GM12874 (cell line): Measurements from ENCODE around the gene GPC3.

Experiments used
- CTCF ChIP-seq: IDR thresholded peaks from 2 replicates; pipeline ENCODE4 v1.5.1; 2011; ENCODE audit warnings: low read depth, mild to moderate bottlenecking, control low read depth, low read length, moderate library complexity; ENCODE audit not compliant: insufficient read depth

GPC3 gene

GRCh38 chrX:133639726-133640125 is 345.7 kb downstream of the GPC3 start:
- TF ChIP-seq CTCF: no peak

GRCh38 chrX:133638285-133638684 is 347.1 kb downstream of the GPC3 start:
- TF ChIP-seq CTCF: no peak

GRCh38 chrX:133637765-133638164 is 347.6 kb downstream of the GPC3 start:
- no peak for TF ChIP-seq CTCF

GRCh38 chrX:133636009-133636408 is 349.4 kb downstream of the GPC3 start:
- TF ChIP-seq CTCF: no peak

GRCh38 chrX:133634416-133634815 is 351.0 kb downstream of the GPC3 start:
- TF ChIP-seq CTCF: no peak

GRCh38 chrX:133633950-133634349 is 351.4 kb downstream of the GPC3 start:
- TF ChIP-seq CTCF: no peak

- TF ChIP-seq CTCF: no peak
Measured at GRCh38 chrX:133633162-133633561, 352.2 kb downstream of the GPC3 start.

- no peak for TF ChIP-seq CTCF
Measured at GRCh38 chrX:133630362-133630761, 355.0 kb downstream of the GPC3 start.
